ENCODE results near the gene KNG1. TPM values are rescaled to one million over a fixed set of nuclear protein-coding genes. Genes with fewer than 3 reads are reported as not detected.
"Not testable (repeated sequence)": the region's sequence is repeated elsewhere in the genome, so short reads cannot be mapped to it uniquely, and the experiment has no call there.

The KNG1 gene
- total RNA-seq, 1 donor from 2014 or later, result not detected

- no peak for TF ChIP-seq CTCF (IDR thresholded peaks at IDR 0.05; ENCODE audit: unreplicated experiment)
- Mint-ChIP-seq H3K4me3 (no peak overlapping the region), H3K4me1 (no peaks in the 10 kb centered on the region), H3K27me3 (ENCODE audit: low read depth) (peaks cover 60% of the 10 kb centered on the region), H3K9me3 (no peaks in the 10 kb centered on the region), H3K36me3 (no peaks in the 10 kb centered on the region), H3K27ac (no peak overlapping the region)
- no peak for DNase-seq (ENCODE audit: low spot score in 2 of 2, unreplicated experiment in 2 of 2)
Observed at GRCh38 chr3:186678604-186679003, 38.6 kb upstream of the KNG1 start.

- H3K4me1 Mint-ChIP-seq, result no peaks in the 10 kb centered on the region
- no peak for TF ChIP-seq CTCF (IDR thresholded peaks at IDR 0.05; ENCODE audit: unreplicated experiment)
- no peak overlapping the region for H3K4me3 Mint-ChIP-seq
- no peak for DNase-seq (ENCODE audit: low spot score in 2 of 2, unreplicated experiment in 2 of 2)
- H3K36me3 Mint-ChIP-seq, result no peaks in the 10 kb centered on the region
- H3K27me3 Mint-ChIP-seq (ENCODE audit: low read depth), result peaks cover 55% of the 10 kb centered on the region
- no peaks in the 10 kb centered on the region for H3K9me3 Mint-ChIP-seq
- no peak overlapping the region for H3K27ac Mint-ChIP-seq
Observed at GRCh38 chr3:186679151-186679550, 38.0 kb upstream of the KNG1 start.

- no peak for DNase-seq (ENCODE audit: low spot score in 2 of 2, unreplicated experiment in 2 of 2)
- Mint-ChIP-seq H3K27ac (no peak overlapping the region), H3K27me3 (ENCODE audit: low read depth) (peaks cover 48% of the 10 kb centered on the region), H3K4me1 (no peaks in the 10 kb centered on the region), H3K9me3 (peaks cover 11% of the 10 kb centered on the region), H3K36me3 (no peaks in the 10 kb centered on the region), H3K4me3 (no peak overlapping the region)
- TF ChIP-seq CTCF (IDR thresholded peaks at IDR 0.05; ENCODE audit: unreplicated experiment), result no peak
Observed at GRCh38 chr3:186680869-186681268, 36.3 kb upstream of the KNG1 start.

GRCh38 chr3:186682812-186683211, 34.3 kb upstream of the KNG1 start:
- Mint-ChIP-seq H3K27ac (no peak overlapping the region), H3K36me3 (no peaks in the 10 kb centered on the region), H3K27me3 (ENCODE audit: low read depth) (peaks cover 43% of the 10 kb centered on the region), H3K4me1 (no peaks in the 10 kb centered on the region), H3K4me3 (no peak overlapping the region), H3K9me3 (peaks cover 17% of the 10 kb centered on the region)
- TF ChIP-seq CTCF (IDR thresholded peaks at IDR 0.05; ENCODE audit: unreplicated experiment), result no peak
- no peak for DNase-seq (ENCODE audit: low spot score in 2 of 2, unreplicated experiment in 2 of 2)

GRCh38 chr3:186683979-186684378, 33.2 kb upstream of the KNG1 start:
- Mint-ChIP-seq H3K4me1 (no peaks in the 10 kb centered on the region), H3K9me3 (peaks cover 17% of the 10 kb centered on the region), H3K27me3 (ENCODE audit: low read depth) (peaks cover 39% of the 10 kb centered on the region), H3K4me3 (no peak overlapping the region), H3K36me3 (no peaks in the 10 kb centered on the region), H3K27ac (no peak overlapping the region)
- no peak for TF ChIP-seq CTCF (IDR thresholded peaks at IDR 0.05; ENCODE audit: unreplicated experiment)
- no peak for DNase-seq (ENCODE audit: low spot score in 2 of 2, unreplicated experiment in 2 of 2)

GRCh38 chr3:186686475-186686874, 30.7 kb upstream of the KNG1 start:
- peaks cover 17% of the 10 kb centered on the region for H3K9me3 Mint-ChIP-seq
- H3K27me3 Mint-ChIP-seq (ENCODE audit: low read depth), result peaks cover 38% of the 10 kb centered on the region
- not testable (repeated sequence) for H3K27ac Mint-ChIP-seq; H3K4me3 Mint-ChIP-seq; H3K4me1 Mint-ChIP-seq; H3K36me3 Mint-ChIP-seq; DNase-seq (ENCODE audit: low spot score in 2 of 2, unreplicated experiment in 2 of 2)

All from mesothelial cell of epicardium (in vitro differentiated cells).